GM18909 (cell line): ENCODE measurements around the gene RNF41.
"Not testable (repeated sequence)": the region's sequence is repeated elsewhere in the genome, so short reads cannot be mapped to it uniquely, and the experiment has no call there.

Source experiments
- ATAC-seq: cut with Tn5 transposase; IDR thresholded peaks from one replicate; pipeline ENCODE4 v1.9.1; 2021; ENCODE audit warnings: mild to moderate bottlenecking; ENCODE audit not compliant: unreplicated experiment, poor library complexity

RNF41 gene

DNA sequence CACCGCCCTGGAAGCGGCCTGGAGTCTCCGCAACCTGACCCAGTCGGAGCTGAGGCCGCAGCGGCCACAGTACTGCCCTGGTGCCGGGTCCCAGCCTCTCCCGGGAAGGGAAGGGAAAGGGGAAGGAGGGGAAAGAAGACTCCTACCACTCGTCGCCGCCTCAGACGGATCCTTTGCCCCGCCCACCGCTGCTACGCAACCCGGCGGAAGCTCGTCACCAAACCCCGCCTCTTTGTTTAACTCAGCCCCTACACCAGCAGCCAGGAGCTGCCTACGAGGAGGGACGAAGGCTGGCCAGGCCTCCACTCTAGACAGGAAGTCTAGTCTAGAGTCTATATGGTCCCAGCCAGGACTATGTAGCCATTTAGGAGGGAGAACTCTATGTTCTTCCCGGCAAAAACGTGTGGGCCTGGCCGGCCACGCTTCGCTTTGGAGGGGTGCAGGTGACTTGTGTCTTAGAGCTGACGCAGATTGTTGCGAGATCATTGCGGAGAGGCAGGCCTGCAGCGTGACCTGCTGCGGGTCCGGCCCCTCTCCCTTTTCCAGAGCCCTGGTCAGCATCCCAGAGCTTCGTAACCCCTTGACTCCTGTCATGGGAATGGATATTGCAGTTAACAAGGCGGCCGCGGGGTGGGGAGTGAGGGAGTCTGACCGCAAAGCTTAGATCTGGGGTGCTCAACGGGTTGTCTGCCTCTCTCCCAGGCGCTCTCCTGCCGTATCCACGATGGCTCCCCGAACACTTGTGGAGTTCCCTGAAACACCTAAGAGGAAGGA is at the start of gene RNF41:
TSS of gene RNF41 (minus strand) at position 166 of the 774 bp plus-strand sequence. CDS start 7,875 bp downstream, outside the sequence.
- peak; percentile 82 for ATAC-seq

DNA sequence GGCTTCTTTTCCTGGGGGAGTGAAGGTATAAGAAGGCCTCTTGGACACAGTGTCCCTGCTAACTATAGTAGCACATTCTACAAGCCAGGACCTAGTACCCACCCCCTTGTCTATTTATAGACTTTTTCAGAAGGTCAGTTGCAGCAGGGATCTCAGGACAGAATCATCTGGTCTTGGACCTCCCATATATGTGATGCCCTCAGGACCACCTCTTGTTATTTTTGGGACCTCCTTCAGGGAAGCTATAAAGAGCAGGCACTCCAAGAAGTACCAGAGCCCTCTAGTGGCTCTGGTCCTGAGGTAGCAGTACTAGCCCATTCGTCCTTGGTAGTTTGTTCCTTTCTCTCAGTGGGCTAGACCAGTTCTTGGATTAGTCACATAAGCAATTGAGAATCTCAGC is 49.3 kb upstream of the RNF41 start:
- ATAC-seq: no peak

DNA sequence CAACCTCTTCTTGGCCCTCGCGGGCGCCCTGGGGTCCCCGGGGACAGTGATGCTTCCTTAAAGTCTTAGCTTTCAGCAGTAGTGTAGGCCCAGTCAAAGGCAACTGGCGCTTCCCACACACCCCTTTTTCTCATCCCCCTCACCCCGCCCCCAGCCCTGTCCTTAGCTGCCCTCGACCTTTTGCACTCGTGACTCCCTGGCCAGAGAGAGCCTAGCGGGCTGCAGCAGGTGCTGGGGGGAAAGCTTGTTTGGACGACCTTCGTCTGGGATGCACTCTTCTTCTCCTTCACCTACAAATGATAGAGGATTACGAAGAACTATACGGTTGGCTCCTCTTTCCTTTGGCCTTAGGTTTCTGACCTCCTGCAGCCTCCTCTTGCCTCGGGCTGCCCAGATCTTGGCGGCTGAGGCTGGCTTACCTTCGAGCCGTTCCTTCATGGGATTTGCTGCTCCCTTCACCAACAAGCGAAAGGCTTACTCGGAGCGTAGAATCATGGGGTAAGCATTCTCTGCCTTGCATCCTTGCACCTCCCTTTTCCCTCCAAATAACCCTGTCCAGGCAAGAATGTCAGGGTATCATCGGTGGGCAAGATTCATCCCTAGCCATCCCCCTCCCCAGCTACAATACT is 45.8 kb upstream of the RNF41 start:
- ATAC-seq: peak; percentile 10

DNA sequence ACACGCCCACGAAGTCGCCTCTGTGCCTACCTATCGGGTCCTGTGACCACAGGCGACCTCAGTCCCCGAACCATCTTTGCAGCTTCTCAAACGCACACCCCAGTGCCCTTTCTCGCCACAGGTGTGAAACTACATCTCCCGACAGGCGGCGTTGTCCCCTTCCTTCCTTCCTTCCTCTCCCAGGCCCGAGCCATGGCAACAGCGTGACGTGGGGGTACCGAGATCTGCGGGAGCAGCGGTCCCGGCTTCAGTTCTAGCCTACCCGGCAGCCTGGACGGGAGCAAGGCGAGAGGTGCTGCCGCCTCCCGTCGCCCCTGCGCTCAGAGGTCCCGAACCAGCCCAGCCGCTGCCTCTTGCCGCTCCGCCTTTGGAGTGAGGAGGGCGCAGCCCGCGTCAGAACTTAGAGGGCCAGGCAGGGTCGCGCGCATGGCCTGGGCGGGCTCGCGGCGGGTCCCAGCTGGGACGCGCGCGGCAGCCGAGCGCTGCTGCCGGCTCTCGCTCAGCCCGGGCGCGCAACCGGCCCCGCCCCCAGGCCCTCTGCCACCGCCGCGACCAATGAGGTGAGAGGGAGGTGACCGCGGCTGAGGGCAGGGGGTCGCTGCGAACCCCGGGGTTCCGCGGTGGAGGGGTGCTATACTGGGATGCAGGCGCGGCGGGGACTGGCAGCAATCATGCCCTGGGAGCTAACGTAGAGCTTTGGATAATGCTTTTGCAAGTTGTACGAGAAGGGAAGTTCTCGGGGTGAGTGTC is 45.1 kb upstream of the RNF41 start, which contains the start of gene COQ10A:
TSS of gene COQ10A (plus strand) at position 250 of the 750 bp plus-strand sequence. CDS start at position 427, 177 bp downstream.
- peak; percentile 88 for ATAC-seq

DNA sequence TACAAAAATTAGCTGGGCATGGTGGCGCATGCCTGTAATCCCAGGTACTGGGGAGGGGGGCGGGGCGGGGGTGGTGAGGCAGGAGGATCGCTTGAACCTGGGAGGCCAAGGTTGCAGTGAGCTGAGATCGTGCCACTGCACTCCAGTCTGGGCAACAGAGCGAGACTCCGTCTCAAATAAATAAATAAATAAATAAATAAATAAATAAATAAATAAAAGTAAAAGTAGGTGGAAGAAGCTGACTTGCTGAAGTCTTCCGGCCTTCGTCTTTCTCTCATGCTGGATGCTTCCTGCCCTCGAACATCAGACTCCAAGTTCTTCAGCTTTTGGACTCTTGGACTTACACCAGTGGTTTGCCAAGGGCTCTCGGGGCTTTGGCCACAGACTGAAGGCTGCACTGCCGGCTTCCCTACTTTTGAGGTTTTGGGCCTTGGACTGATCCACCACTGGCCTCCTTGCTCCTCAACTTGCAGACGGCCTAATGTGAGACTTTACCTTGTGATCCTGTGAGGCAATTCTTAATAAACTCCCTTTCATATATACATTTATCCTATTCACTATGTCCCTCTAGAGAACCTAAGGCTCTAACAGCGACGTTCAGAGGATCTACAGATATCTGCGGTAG is 44.5 kb upstream of the RNF41 start:
- ATAC-seq: not testable (repeated sequence)

DNA sequence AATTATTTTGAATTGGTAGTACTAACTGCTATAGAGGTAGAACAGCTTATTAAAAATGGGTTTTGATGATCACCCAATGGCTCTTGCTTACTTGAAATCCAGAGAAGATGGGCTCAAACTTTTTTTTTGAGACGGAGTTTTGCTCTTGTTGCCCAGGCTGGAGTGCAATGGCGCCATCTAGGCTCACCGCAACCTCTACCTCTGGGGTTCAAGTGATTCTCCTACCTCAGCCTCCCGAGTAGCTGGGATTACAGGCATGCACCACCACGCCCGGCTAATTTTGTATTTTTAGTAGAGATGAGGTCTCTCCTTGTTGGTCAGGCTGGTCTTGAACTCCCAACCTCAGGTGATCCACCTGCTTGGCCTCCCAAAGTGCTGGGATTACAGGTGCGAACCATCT is 41.2 kb upstream of the RNF41 start:
- not testable (repeated sequence) for ATAC-seq

DNA sequence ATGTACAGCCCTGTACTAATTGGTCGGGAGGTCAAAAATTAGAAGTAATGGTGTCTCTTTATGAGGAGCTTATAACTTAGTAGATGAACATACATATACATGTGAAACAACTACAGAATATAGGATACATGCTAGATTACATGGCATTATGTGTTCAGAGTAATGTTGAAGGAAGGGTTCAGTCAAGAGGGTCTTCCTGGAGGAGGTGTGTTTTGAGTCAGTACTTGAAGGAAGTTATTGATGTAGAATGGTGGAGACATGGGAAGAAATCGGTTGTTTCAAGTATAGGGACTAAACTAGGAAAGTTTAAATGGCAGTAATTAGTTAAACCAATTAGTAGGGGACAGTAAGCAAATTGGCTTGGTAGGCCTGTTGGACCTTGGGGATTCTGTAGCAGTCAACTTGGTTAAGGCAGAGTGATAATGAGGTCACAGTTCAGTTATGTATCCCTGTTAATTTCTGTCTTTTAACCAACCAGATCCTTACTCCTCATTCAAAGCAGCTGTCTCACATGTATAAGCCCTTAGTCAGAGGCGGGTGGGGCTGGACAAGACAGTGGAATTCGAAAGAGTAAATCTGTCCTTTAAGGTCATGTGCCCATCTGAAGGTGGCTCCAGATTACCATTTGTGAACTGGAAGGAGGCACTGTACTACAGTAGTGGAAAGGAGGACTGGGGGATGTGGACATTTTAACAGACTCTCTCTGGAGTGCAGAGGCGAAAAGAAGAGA is 39.9 kb upstream of the RNF41 start:
- no peak for ATAC-seq

DNA sequence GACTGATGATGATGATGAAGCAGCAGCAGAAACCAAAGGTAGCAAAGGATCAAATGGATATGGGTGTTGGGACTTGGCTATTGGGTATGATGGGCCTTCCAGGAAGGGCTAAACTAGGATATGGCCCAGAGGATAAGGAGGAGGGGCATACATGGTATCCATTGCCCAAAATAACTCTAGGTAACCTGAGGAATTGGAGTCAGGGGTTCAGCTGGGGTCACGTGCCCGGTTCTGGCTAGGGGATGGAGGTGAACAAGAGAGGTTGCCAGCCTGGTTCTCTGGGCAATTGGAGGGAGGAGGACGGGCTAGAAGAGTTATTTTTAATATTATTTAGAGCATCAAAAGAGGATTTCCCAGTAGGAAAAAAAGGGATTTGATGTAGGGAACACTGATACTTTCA is 39.2 kb upstream of the RNF41 start:
- no peak for ATAC-seq

DNA sequence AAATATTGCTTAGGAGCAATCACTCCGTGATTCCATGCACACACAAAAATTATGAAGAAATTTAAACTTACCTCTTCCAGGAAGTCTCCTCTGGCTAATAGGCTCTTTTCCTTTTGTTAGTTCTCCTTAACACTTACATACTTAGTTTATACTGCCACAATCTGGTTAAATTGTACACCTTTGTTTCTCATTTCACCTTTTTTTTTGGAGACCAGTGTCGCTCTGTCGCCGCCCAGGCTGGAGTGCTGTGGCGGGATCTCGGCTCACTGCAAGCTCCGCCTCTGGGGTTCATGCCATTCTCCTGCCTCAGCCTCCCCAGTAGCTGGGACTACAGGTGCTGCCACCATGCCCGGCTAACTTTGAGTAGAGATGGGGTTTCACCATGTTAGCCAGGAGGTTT is 38.7 kb upstream of the RNF41 start:
- no peak for ATAC-seq

DNA sequence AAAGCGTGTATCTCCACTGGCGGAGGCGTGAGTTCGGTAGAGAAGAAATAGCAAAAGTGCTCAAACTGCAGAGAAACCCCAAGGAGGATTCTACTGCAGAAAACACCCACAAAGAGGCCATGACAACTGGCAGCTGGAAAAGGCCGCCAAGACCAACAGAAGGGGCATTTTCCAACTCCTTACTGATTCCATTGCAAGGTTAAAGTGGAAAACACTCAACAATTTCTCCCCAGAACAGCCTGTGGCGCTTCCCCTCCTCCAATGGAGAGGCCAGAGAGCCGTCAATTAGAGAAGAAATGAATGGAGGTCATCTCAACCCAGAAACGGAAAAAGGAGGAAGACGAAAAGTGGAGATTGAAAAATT is 37.1 kb upstream of the RNF41 start:
- ATAC-seq: no peak

DNA sequence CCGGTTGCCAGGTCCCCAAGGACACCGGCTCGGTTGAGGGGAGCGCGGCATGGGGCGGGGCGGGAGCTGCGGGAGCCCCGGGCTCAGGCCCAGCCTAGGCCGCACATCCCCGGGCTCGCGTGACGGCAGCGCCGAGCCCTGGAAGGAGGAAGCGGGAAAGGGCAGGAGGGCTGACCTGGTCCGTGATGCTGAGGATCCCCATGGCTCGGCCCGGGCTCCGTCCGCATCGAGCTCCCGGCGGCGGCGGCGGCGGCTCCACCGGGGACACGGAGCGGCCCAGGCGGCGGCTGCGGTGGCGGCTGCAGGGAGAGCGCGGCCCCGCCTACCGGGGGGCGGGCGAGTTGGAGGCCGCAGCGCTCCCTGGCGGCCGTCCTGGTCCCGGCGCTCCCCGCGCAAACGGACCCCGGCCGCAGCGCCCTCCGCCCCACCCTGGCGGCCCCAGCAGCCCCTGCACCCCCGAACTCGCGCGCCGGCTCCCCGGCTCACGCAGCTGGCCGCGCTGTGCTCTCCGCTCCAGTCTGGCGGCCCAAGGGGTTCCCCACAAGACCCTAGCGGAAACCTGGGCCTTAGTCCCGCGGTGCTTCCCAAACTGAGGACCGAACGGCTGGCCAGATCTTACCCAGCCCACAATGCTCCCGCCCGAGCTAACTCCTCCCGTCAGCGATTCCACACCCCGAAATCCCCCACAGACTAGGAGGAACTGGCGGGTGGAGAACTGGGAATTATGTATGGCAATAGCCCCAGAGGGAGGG is 36.5 kb upstream of the RNF41 start, which contains the start of gene ANKRD52:
TSS of gene ANKRD52 (minus strand) at position 317 of the 752 bp plus-strand sequence. CDS start at position 202, 115 bp downstream.
- ATAC-seq: peak; percentile 89

DNA sequence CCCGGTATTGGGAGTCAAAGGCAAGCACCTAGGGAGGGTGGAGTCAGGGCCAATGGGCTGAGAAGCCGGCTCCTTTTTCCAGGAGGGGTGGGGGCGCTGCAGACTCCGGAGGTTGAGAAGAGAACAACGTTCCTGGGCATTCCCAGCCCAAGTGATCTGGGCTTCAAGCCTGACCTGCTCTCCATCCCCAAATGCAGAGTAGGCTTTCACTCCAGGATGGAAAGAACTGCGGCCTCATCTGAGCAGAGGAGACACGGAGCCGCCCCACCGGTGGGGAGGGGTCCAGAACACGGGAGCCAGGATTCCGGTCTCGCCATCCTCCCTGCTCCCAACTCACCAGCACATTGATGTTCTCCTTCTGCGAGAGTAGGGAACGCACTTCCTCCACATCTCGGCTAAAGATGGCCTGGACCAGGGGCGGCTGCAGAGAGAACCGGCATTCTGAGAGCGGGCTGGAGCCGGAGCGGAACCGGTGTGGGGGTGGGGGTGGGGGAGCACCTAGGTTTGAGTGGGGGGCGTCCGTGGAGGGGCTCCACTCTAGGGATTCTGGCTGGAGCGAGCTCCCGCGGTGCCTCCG is 35.9 kb upstream of the RNF41 start:
- ATAC-seq: no peak

DNA sequence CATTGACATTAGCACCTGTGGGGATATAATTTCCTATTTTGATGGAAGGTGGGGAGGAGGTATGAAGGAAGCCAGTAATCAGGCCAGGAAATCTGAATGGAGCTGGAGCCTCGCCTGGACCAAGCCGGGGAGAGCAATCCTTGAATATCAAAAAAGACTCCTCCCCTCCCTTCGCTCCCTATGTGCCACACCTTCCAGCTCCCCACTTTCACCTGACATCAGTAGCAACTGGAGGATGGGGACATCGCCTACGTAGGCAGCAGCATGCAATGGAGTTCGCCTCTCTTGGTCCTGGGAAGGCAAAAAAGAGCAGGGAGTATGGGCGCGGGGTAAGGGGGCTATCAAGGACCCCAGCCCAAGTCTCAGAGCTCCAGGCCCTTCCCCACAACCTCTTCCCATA is 35.3 kb upstream of the RNF41 start:
- no peak for ATAC-seq

DNA sequence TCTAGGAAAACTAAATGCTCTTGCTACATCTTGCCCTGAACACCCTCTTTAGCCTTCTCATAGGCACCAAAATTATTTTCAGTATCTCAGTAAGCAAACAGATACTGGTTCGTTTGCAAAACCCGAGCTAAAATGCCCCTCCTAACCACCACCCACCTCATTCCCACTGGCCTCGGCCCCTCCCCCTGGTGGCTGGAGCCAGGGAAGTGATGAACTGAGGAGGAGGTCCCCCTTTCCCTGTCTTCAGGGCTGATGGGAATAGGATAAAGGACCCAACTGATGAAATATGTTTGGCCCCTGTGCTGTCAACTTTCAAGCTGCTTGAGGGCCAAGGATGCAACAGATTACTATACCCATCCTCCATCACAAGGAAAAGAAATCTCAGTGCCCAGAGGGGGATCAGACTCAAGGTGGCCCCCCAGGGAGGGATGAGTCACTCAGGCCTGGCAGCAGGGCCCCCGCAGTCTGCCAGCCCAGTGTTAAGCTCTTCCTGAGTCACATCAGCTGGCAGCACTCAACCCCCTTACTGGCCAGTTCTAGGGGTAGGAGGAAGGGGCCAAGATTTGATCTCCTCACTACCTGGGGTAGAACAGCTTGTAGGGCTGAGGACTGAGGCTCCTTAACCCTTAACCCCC is 34.7 kb upstream of the RNF41 start:
- ATAC-seq: no peak

DNA sequence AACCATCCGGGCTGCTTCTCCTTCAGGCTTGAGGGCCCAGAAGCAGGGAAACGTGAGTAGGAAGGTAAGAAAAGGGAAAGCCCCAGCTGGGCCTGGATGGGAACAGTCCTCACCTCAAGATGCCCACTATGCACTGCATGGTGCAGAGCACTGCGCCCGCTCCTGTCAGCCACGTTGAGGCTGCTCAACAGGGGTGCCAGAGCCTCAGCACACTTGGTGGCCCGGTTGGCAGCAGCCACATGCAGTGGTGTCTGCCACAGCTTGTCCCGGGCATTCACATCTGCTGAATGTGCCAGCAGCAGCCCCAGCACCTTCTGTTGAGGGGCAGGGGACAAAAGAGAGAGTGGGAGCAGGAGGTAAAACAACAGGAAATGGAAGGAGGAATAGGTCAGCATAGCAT is 33.9 kb upstream of the RNF41 start:
- no peak for ATAC-seq

DNA sequence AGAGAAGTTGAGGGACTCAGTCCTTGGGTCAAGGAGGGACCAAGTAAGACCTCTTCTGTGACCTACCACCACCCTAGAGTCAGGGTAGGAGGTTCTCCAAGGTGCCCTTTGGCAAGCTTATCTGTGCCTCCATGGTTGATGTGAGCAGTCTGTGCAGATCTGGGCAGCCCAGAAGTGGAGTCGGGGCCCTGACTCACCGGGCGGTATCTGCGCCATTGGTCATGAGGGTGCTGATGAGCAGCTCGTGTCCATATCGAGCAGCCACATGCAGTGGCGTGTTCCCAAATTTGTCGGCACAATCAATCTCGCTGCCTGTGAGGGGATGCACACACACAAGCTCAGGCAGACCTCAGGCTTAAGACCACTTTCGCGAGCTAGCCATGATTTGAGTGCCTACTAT is 31.4 kb upstream of the RNF41 start:
- ATAC-seq: no peak

DNA sequence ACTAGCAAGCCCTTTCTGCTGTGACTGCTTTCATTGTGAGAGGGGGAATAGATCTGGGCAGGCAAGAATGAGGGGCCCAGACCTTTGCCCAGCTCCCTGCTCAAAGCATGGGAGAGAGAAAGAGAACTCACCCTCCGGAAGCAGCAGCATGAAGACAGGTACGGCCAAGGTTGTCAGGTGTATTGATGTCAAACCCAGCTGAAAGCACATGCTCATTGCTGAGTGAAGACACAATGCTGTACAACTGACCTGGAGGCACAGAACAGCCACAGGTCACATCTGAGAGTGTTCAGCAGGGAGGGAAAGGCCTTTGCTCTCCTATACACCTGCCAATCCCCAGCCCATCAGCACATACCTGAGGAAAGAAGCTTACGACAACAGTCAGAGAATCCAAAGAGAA is 30.9 kb upstream of the RNF41 start:
- no peak for ATAC-seq

DNA sequence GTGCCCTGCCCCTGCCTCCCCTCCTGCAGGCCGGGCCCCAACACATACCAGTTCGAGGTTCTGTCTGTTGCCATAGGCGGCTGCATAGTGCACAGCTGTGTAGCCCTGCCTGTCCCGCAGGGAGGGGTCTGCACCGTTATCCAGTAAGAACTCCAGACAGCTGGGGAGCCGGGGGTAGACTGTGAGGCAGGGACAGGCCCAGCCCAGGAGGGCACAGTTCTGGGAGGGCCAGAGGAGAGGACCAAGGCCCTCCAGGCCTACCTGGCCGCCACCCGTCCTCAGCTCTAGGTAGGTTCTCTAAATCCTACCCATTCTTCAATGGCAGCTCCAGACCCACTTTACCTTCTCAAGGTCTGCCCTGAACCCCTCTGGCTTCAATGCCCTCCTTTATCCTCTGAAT is 27.0 kb upstream of the RNF41 start:
- ATAC-seq: no peak
